Stromal cell of bone marrow (primary cell): ENCODE results near the gene SHISA7.
"Not testable (repeated sequence)": the region's sequence is repeated elsewhere in the genome, so short reads cannot be mapped to it uniquely, and the experiment has no call there.

Source experiments
- DNase-seq: peaks from one replicate; pipeline ENCODE4 v3.0.0-alpha.2; 2012; ENCODE audit warnings: low read depth

SHISA7 gene

GRCh38 chr19:55463583-55464031 is 20.5 kb upstream of the SHISA7 start:
- DNase-seq, result no peak

GRCh38 chr19:55462722-55463121 is 19.6 kb upstream of the SHISA7 start:
- no peak for DNase-seq

- no peak for DNase-seq
These were observed 19.0 kb upstream of the SHISA7 start for GRCh38 chr19:55461974-55462626.

GRCh38 chr19:55461259-55461973 is 18.3 kb upstream of the SHISA7 start, which contains the start of gene ISOC2:
TSS of gene ISOC2 (minus strand) at chr19:55461642. CDS start at chr19:55456486, 5,156 bp downstream.
- peak; percentile 99 for DNase-seq

GRCh38 chr19:55460670-55461258 is 17.7 kb upstream of the SHISA7 start:
- DNase-seq, result peak; percentile 68

- no peak for DNase-seq
These were observed 17.0 kb upstream of the SHISA7 start for GRCh38 chr19:55459950-55460657.

GRCh38 chr19:55459551-55459949 is 16.4 kb upstream of the SHISA7 start:
- DNase-seq, result no peak

- no peak for DNase-seq
These were observed 14.8 kb upstream of the SHISA7 start for GRCh38 chr19:55457683-55458457.

GRCh38 chr19:55456347-55456746 is 13.2 kb upstream of the SHISA7 start:
- no peak for DNase-seq

GRCh38 chr19:55455576-55456235 is 12.6 kb upstream of the SHISA7 start:
- no peak for DNase-seq

GRCh38 chr19:55454787-55455243 is 11.7 kb upstream of the SHISA7 start:
- DNase-seq, result no peak

GRCh38 chr19:55453511-55454260 is 10.6 kb upstream of the SHISA7 start:
- no peak for DNase-seq

- DNase-seq, result no peak
These were observed 9.7 kb upstream of the SHISA7 start for GRCh38 chr19:55452749-55453346.

GRCh38 chr19:55451965-55452748 is 9.1 kb upstream of the SHISA7 start:
- DNase-seq, result no peak

- DNase-seq, result no peak
These were observed 8.3 kb upstream of the SHISA7 start for GRCh38 chr19:55451163-55451964.

- DNase-seq, result no peak
These were observed 6.4 kb upstream of the SHISA7 start for GRCh38 chr19:55449469-55449868.

- DNase-seq, result not testable (repeated sequence)
These were observed 5.0 kb upstream of the SHISA7 start for GRCh38 chr19:55448175-55448490.

GRCh38 chr19:55447421-55448174 is 4.5 kb upstream of the SHISA7 start:
- DNase-seq, result peak; percentile 5
